GM21786 (cell line): ENCODE measurements around the gene PXDN.
"Not testable (repeated sequence)": the region's sequence is repeated elsewhere in the genome, so short reads cannot be mapped to it uniquely, and the experiment has no call there.

Experiments used
- ATAC-seq: cut with Tn5 transposase; IDR thresholded peaks from one replicate; pipeline ENCODE4 v1.9.1; 2021; ENCODE audit not compliant: unreplicated experiment

Gene PXDN

DNA sequence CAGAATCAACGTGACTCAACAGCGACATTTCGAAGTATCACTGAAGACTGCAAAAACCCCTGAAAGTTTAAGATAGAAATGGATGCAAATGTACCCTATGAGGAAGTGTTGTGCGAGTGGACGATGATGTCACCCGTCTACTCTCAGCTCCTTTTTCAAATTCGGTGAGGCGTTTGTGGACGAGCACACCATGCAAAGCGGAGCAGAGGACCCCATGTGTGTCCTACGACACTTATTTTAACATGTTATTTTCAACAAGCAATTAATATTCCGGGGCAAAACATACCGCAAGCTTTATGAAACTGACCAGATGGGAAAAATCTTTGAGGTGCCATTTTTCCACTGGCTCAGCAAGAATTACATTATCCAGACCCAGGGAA lies 2.0 kb downstream of the PXDN start:
- ATAC-seq: no peak

- ATAC-seq: no peak
Measured at GRCh38 chr2:1741851-1742250, 2.5 kb downstream of the PXDN start.

- no peak for ATAC-seq
Measured at GRCh38 chr2:1740716-1741589, 3.4 kb downstream of the PXDN start.

- ATAC-seq: no peak
Measured at GRCh38 chr2:1739961-1740715, 4.2 kb downstream of the PXDN start.

GRCh38 chr2:1739322-1739957 lies 4.9 kb downstream of the PXDN start:
- no peak for ATAC-seq

DNA sequence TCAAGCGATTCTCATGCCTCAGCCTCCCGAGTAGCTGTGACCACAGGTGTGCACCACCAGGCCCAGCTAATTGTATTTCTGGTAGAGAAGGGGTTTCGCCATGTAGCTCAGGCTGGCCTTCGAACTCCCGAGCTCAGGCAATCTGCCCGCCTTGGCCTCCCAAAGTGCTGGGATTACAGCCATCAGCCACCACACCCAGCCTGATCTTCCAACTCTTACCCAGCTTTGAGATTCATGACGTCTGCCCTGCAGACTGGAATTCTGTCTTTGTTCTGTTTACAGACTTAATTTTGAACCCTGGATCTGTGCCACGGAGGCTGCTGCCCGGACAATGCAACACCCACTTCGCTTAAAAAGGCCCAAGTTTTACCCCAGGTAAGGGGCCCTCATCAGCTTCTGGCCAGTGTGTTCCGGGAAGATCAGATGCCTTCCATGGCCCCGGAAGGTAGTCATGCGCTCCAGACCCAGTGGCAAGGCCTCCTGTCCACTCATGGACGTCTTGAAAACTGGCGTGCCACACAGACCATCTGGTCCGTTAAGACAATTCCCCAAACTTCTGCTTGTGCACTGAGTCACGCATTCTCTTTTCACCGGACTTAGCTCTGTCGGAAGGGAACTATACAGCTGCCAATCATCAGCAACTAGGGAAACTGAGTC lies 5.5 kb downstream of the PXDN start:
- ATAC-seq: no peak

GRCh38 chr2:1738163-1738562 lies 6.2 kb downstream of the PXDN start:
- no peak for ATAC-seq

DNA sequence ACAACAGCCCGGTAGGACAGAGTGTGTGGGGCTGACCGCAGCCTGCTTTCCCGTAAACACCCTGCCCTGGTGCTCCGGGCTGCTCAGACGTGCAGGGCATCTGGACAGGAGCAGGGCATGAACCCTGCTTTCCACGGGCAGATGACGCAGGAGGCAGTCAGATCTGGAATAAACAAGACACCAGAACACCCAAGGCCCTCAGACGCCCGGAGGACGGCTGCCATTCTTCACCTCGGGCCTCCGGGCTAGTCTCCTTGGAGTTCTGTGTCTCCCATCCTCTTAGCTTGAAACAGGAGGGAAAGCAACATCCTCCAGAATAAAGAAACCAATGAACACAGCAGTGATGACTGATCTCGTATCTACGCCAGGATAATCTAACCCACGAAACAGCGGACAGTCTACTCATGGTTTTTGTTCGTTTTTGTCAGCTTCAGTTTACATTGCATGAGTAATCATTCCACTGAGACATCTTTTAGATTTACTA lies 7.3 kb downstream of the PXDN start:
- no peak for ATAC-seq

DNA sequence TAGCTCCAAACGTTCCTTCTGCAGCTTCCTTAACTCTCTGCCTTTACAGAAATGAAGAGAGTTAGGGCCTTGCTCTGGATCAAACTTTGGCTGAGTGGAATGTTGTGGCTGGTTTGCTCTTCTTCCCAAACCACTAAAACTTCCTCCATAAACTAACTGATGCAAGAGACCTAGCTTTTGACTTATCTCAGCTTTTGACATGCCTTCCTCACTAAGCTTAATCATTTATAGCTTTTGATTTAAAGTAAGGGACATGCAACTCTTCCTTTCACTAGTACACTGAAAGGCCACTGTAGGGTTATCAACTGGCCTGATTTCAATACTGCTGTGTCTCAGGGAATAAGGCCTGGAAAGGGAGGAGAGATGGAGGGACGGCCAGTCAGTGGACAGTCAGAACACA lies 8.3 kb downstream of the PXDN start:
- no peak for ATAC-seq

DNA sequence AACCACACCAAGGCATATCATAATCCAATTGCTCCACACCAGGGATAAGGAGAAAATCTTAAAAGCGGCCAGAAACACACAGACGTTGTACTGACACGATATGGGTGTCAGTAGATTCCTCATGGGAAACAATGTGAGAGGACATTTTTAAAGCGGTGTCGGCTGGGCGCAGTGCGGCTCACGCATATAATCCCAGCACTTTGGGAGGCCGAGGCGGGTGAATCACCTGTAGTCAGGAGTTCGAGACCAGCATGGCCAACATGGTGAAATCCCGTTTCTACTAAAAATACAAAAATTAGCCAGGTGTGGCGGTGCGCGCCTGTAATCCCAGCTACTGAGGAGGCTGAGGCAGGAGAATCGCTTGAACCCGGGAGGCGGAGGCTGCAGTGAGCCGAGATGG lies 11.0 kb downstream of the PXDN start:
- not testable (repeated sequence) for ATAC-seq

- no peak for ATAC-seq
Measured at GRCh38 chr2:1731963-1732768, 12.1 kb downstream of the PXDN start.

DNA sequence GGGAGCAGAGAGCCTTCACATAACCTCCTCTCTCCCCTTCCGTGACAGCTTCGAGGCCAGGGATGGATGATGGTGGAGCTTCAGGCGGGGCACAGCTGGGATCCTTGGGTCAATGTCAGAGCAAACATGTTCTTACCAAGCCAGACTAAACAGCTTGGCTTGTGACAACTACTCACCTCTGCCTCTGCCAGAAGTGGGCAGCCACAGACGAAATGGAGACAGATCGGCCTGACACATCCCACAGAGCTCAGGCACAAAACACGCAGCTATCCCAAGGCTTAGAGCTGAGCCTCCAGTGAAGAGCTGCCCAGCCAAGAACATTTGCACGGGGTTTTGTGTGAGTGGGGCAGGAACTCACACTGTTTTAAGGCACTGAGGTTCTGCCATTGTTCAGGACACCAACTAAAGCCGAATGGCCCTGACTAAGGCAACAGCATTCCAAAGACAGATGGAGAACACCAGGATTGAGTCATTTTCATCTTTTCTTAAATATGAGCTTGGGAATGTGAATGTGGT lies 12.8 kb downstream of the PXDN start:
- ATAC-seq: no peak

GRCh38 chr2:1730015-1730927 lies 14.0 kb downstream of the PXDN start:
- ATAC-seq: no peak

DNA sequence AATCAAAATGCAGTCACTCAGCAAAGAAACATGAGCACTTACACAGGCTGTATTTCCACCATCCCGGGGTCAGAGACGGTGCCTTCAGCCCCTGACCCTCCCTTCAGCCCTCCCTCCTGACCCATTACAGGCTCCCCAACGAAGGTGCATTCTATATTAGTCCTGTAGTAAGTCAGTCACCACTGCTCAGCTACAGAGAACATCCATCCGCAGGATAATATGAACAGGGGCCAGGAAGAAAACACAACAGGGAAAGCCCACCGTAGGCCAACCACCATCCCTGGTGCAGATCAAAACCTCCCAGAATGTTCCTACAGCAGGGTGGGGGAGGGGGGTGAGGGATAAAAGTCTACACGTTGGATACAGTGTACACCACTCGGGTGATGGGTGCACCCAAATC lies 15.1 kb downstream of the PXDN start:
- no peak for ATAC-seq

GRCh38 chr2:1728821-1729220 lies 15.5 kb downstream of the PXDN start:
- no peak for ATAC-seq

DNA sequence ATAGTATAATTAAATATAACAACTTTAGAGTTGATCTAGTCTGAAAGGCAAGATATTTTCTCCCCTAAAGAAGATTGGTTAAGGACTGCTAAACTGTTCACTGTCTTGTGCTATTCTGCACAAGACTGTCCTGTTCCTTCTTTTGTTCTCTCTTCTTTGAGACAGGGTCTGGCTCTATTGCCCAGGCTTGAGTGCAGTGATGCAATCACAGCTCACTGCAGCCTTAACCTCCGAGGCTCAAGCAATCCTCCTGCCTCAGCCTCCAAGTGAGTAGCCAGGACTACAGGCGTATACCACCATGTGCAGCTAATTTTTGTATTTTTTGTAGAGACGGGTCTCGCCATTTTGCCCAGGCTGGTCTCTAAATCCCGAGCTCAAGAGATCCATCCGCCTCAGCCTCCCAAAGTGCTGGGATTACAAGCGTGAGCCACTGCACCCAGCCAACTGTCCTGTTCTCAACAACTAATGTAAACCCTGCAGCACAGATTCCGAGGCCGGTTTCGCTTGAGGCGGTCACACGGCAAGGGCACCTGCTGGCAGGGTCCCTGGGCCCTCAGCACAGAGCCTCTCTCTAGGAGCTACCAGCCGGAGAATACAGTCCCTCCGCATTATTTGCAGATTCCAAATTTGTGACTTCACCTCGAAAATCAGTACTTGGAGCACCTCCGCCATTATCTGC lies 16.4 kb downstream of the PXDN start:
- ATAC-seq: no peak

DNA sequence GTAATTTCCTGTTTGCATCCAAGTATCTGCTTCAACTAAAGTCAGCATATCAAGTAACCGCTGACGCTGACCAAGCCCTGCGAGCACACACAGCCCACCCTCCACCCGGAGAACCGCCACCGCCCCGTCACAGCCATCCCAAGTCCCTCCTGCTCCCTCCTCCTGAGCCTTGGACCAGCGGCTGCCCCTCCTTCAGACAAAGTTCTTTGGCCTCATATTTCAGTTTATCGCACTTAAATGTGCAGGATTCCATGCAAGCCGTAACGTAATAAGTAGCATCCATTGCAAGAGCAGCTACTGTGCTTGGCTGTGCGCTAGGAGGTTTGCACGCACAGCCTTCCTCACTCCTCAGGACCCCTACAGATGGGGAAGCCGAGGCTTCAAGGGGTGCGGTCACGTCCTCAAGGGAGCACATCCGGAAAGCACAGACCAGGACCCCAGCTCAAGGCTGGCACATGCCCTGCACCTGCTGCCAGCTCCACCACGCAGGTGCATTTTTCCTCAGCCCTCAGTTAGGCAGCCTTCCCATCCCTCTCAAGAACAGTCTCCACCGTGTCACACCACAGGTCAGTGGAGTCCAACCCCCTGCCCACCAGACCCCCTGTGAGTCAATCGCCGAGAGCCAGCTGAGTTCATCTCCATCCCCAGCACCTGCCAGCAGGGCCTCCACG lies 17.1 kb downstream of the PXDN start:
- no peak for ATAC-seq

DNA sequence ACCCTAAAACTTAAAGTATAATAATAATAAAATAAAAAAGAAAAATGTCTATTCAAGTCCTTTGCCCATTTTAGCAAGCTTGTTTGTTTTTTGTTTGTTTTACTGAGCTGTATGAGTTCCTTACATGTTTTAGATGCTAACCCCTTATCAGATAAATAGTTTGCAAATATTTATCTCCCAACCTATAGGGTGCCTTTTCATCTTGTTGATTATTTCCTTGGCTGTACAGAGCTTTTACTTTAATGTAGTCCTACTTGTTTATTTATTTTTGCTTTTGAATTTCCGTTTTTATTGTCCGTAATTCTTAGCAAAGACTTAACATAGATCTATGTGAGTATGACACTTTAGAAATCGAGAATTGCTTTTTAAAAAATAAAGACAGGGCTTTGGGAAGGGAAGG lies 17.8 kb downstream of the PXDN start:
- no peak for ATAC-seq
